Liver (tissue), 9 donors: Measurements from ENCODE around the gene CD300LB. TPM values are rescaled to one million over a fixed set of nuclear protein-coding genes. Genes with fewer than 3 reads are reported as not detected.

Source experiments
- DNase-seq: peaks from one replicate; pipeline ENCODE4 v3.0.0-alpha.2; 2017; ENCODE audit warnings: low spot score
- H3K27ac ChIP-seq, 2 donors: one replicate each; pipeline ENCODE4 v1.7.0; 2013; ENCODE audit warnings: inconsistent platforms in 2 of 2, low read length in 2 of 2, control low read depth in 1 of 2, low read depth in 1 of 2, mild to moderate bottlenecking in 1 of 2
- H3K27me3 ChIP-seq, 4 donors: one replicate each; pipeline versions ENCODE4 v1.6.1 to v1.7.0; 2013; ENCODE audit warnings: low read length in 3 of 4, inconsistent platforms in 1 of 4, mild to moderate bottlenecking in 1 of 4, moderate library complexity in 1 of 4; ENCODE audit not compliant: control insufficient read depth in 4 of 4, insufficient read depth in 4 of 4
- H3K36me3 ChIP-seq, 4 donors: one replicate each; pipeline versions ENCODE4 v1.6.1 to v1.7.0; 2013; ENCODE audit warnings: low read length in 3 of 4, mild to moderate bottlenecking in 3 of 4, low read depth in 1 of 4, moderate library complexity in 1 of 4; ENCODE audit not compliant: control insufficient read depth in 4 of 4, insufficient read depth in 3 of 4
- H3K4me1 ChIP-seq, 4 donors: one replicate each; pipeline versions ENCODE4 v1.6.1 to v1.7.0; 2013; ENCODE audit warnings: low read length in 3 of 4, mild to moderate bottlenecking in 3 of 4, moderate library complexity in 1 of 4; ENCODE audit not compliant: control insufficient read depth in 4 of 4, insufficient read depth in 4 of 4
- H3K4me3 ChIP-seq, 3 donors: one replicate each; pipeline versions ENCODE4 v1.6.1 to v1.7.0; 2013; ENCODE audit warnings: low read length in 3 of 3, control low read depth in 1 of 3, low read depth in 1 of 3, mild to moderate bottlenecking in 1 of 3
- H3K9ac ChIP-seq, 2 donors: one replicate each; pipeline ENCODE4 v1.7.0; 2013; ENCODE audit warnings: low read length in 2 of 2, mild to moderate bottlenecking in 2 of 2, moderate library complexity in 2 of 2, control low read depth in 1 of 2, low read depth in 1 of 2
- H3K9me3 ChIP-seq, 4 donors: one replicate each; pipeline versions ENCODE4 v1.6.1 to v1.7.0; 2013; ENCODE audit warnings: low read length in 3 of 4; ENCODE audit not compliant: control insufficient read depth in 4 of 4
- ATF3 ChIP-seq: IDR thresholded peaks from 2 replicates; pipeline ENCODE4 v1.6.1; 2016; ENCODE audit warnings: antibody characterized with exemption
- CTCF ChIP-seq: fragments of 150-350 bp; IDR thresholded peaks from 2 replicates; pipeline ENCODE4 v1.5.1; 2017; ENCODE audit warnings: improper control_type of control experiment, low read depth, low read length; ENCODE audit not compliant: missing input control
- EGR1 ChIP-seq, 2 donors: IDR thresholded peaks; 2 replicates each; pipeline ENCODE4 v1.6.1; 2016 to 2018; ENCODE audit warnings: antibody characterized with exemption in 2 of 2, low read depth in 2 of 2
- FOXA1 ChIP-seq: IDR thresholded peaks from 2 replicates; pipeline ENCODE4 v1.6.1; 2016; ENCODE audit warnings: antibody characterized with exemption
- FOXA2 ChIP-seq: IDR thresholded peaks from 2 replicates; pipeline ENCODE4 v1.6.1; 2016; ENCODE audit warnings: antibody characterized with exemption
- GABPA ChIP-seq, 2 donors: IDR thresholded peaks in 1 of 2; conservative IDR thresholded peaks in 1 of 2; 2 replicates each; pipeline ENCODE4 v1.6.1; 2016; ENCODE audit warnings: antibody characterized with exemption in 2 of 2, mild to moderate bottlenecking in 1 of 2, moderate library complexity in 1 of 2
- HNF4A ChIP-seq, 2 donors: conservative IDR thresholded peaks; 2 replicates each; pipeline ENCODE4 v1.6.1; 2016; ENCODE audit warnings: antibody characterized with exemption in 2 of 2, mild to moderate bottlenecking in 2 of 2
- HNF4G ChIP-seq: IDR thresholded peaks from 2 replicates; pipeline ENCODE4 v1.6.1; 2016; ENCODE audit warnings: antibody characterized with exemption
- JUND ChIP-seq, 2 donors: IDR thresholded peaks; 2 replicates each; pipeline ENCODE4 v1.6.1; 2016; ENCODE audit warnings: antibody characterized with exemption in 2 of 2
- NR2F2 ChIP-seq: IDR thresholded peaks from 2 replicates; pipeline ENCODE4 v1.6.1; 2016; ENCODE audit warnings: antibody characterized with exemption
- RAD21 ChIP-seq, 2 donors: IDR thresholded peaks; 2 replicates each; pipeline ENCODE4 v1.6.1; 2016; ENCODE audit warnings: antibody characterized with exemption in 2 of 2, mild to moderate bottlenecking in 2 of 2
- RXRA ChIP-seq, 2 donors: IDR thresholded peaks; 2 replicates each; pipeline ENCODE4 v1.6.1; 2017 to 2018; ENCODE audit warnings: antibody characterized with exemption in 2 of 2, mild to moderate bottlenecking in 1 of 2
- SP1 ChIP-seq: IDR thresholded peaks from 2 replicates; pipeline ENCODE4 v1.6.1; 2018; ENCODE audit warnings: antibody characterized with exemption, mild to moderate bottlenecking
- TAF1 ChIP-seq: conservative IDR thresholded peaks from 2 replicates; pipeline ENCODE4 v1.6.1; 2016; ENCODE audit warnings: antibody characterized with exemption, mild to moderate bottlenecking
- YY1 ChIP-seq: IDR thresholded peaks from 2 replicates; pipeline ENCODE4 v1.6.1; 2016; ENCODE audit warnings: antibody characterized with exemption, mild to moderate bottlenecking
- ZBTB33 ChIP-seq: IDR thresholded peaks from 2 replicates; pipeline ENCODE4 v1.6.1; 2016; ENCODE audit warnings: antibody characterized with exemption
- WGBS: extraction: QIAGEN DNeasy Blood & Tissue Kit; methylation state at CpG from one replicate; pipeline ENCODE4 v1.1.7; 2013; 5-methylcytosine and 5-hydroxymethylcytosine counted together
- polyA plus RNA-seq, 2 donors: library from polyadenylated mRNA; stranded (reverse) in 1 of 2; unstranded in 1 of 2; fragments of 200-250 nt in 1 of 2; fragments of >200 nt in 1 of 2; fragmentation: Nextera tagmentation in 1 of 2; extraction: Ambion mirVana in 1 of 2; gene quantifications; one replicate each; pipeline versions ENCODE4 v1.2.1 to v1.2.3, GENCODE V29; 2013 to 2015
- total RNA-seq, 2 donors: library from RNA; depleted of rRNA; stranded (reverse); fragments of >200 nt; gene quantifications; one replicate each; pipeline ENCODE4 v1.2.3, GENCODE V29; 2014
- TF ChIP-seq, protein P1 (sequence below): IDR thresholded peaks from 2 replicates; pipeline ENCODE4 v1.6.1; 2016; ENCODE audit warnings: antibody characterized with exemption
- TF ChIP-seq, protein P2 (sequence below): IDR thresholded peaks from 2 replicates; pipeline ENCODE4 v1.6.1; 2016; ENCODE audit warnings: antibody characterized with exemption, mild to moderate bottlenecking
- donor health status: healthy.
- donor health status: healthy.
- donor health status: healthy.
- donor health status: healthy.
- donor health status: healthy.

The CD300LB gene
- total and polyA plus RNA-seq, 4 donors, result 0.08 to 0.33 (median 0.09) TPM; not detected in 1

- TF ChIP-seq RAD21 (IDR thresholded peaks at IDR 0.05), result no peak
- no peak for TF ChIP-seq TAF1
- TF ChIP-seq YY1, result no peak
- no peak for TF ChIP-seq SP1
- no peak for TF ChIP-seq FOXA2
- TF ChIP-seq, protein P1, sequence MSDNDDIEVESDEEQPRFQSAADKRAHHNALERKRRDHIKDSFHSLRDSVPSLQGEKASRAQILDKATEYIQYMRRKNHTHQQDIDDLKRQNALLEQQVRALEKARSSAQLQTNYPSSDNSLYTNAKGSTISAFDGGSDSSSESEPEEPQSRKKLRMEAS, result no peak
- TF ChIP-seq EGR1 (IDR thresholded peaks at IDR 0.05; ENCODE audit: low read depth in 2 of 2), result no peak
- TF ChIP-seq GABPA (IDR thresholded peaks at IDR 0.05 in 1 of 2, conservative IDR thresholded peaks at IDR 0.05 in 1 of 2), result no peak
- no peak for TF ChIP-seq ZBTB33
- no peak for TF ChIP-seq HNF4G
- no peak for TF ChIP-seq HNF4A (conservative IDR thresholded peaks at IDR 0.05)
- TF ChIP-seq CTCF, result no peak
- no peak for TF ChIP-seq FOXA1
- TF ChIP-seq NR2F2, result no peak
- TF ChIP-seq RXRA (IDR thresholded peaks at IDR 0.05), result no peak
- TF ChIP-seq, protein P2, sequence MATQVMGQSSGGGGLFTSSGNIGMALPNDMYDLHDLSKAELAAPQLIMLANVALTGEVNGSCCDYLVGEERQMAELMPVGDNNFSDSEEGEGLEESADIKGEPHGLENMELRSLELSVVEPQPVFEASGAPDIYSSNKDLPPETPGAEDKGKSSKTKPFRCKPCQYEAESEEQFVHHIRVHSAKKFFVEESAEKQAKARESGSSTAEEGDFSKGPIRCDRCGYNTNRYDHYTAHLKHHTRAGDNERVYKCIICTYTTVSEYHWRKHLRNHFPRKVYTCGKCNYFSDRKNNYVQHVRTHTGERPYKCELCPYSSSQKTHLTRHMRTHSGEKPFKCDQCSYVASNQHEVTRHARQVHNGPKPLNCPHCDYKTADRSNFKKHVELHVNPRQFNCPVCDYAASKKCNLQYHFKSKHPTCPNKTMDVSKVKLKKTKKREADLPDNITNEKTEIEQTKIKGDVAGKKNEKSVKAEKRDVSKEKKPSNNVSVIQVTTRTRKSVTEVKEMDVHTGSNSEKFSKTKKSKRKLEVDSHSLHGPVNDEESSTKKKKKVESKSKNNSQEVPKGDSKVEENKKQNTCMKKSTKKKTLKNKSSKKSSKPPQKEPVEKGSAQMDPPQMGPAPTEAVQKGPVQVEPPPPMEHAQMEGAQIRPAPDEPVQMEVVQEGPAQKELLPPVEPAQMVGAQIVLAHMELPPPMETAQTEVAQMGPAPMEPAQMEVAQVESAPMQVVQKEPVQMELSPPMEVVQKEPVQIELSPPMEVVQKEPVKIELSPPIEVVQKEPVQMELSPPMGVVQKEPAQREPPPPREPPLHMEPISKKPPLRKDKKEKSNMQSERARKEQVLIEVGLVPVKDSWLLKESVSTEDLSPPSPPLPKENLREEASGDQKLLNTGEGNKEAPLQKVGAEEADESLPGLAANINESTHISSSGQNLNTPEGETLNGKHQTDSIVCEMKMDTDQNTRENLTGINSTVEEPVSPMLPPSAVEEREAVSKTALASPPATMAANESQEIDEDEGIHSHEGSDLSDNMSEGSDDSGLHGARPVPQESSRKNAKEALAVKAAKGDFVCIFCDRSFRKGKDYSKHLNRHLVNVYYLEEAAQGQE, result no peak
- TF ChIP-seq JUND (IDR thresholded peaks at IDR 0.05), result no peak
- TF ChIP-seq ATF3, result no peak
- no peaks in the 10 kb centered on the region for H3K36me3 ChIP-seq
- H3K4me3 ChIP-seq, result no peak overlapping the region
- no peaks in the 10 kb centered on the region for H3K9me3 ChIP-seq
- no peak overlapping the region for H3K27ac ChIP-seq
- H3K9ac ChIP-seq, result no peak overlapping the region
- no peaks in the 10 kb centered on the region for H3K4me1 ChIP-seq
- WGBS, result 89% methylated on average over 3 of the region's 3 CpGs
- H3K27me3 ChIP-seq, result no peaks in the 10 kb centered on the region
- no peak for DNase-seq
Observed at GRCh38 chr17:74499992-74500391, 31.3 kb downstream of the CD300LB start.
